HG03521 (cell line): ENCODE data around the gene FAM13A.
A peak's percentile ranks its signal among the peaks of the same experiment; 100 is the strongest.

Source experiments
- ATAC-seq: cut with Tn5 transposase; IDR thresholded peaks from one replicate; pipeline ENCODE4 v1.9.1; 2021; ENCODE audit warnings: mild to moderate bottlenecking, moderate library complexity; ENCODE audit not compliant: unreplicated experiment

The FAM13A gene

DNA sequence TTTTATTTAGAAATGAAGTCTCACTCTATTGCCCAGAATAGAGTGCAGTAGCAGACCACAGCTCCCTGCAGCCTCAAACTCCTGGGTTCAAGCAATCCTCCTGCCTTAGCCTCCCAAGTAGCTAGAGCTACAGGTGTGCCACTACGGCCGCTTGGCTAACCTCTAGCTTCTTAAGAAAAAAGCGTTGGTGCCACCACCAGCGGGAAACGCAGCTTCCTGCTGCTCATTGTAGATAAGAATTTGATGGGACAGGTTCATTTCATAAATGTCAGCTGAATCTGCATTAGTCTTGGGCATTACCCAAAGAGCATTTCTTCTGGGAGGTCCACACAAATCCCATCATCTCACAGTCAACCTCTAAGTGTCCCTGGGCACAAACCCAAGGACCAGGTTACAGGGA is 326.2 kb downstream of the FAM13A start:
- ATAC-seq, result no peak

- no peak for ATAC-seq
Measured at GRCh38 chr4:88729146-88729760, 327.7 kb downstream of the FAM13A start.

- no peak for ATAC-seq
Measured at GRCh38 chr4:88728146-88728545, 328.8 kb downstream of the FAM13A start.

- no peak for ATAC-seq
Measured at GRCh38 chr4:88725986-88726385, 331.0 kb downstream of the FAM13A start.

DNA sequence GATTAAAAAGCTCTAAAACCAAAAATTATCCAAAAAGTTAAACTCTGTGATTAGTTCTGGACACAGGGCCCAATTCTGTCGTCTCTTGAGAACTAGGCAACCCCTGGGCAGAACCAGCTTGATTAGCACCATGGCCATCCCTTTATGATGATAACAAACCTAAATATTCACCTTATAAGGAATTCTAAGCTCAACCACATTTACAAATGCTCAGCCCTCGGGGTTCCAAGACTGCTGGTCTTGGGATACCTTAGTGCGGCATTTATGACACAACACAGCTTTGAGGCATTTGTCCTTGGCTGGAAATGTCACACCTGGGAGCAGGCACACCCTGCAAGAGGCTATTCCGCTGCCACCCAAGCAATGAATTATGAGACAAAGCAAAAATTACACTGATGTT is 331.8 kb downstream of the FAM13A start:
- ATAC-seq, result no peak

- ATAC-seq, result no peak
Measured at GRCh38 chr4:88724406-88724805, 332.6 kb downstream of the FAM13A start.

DNA sequence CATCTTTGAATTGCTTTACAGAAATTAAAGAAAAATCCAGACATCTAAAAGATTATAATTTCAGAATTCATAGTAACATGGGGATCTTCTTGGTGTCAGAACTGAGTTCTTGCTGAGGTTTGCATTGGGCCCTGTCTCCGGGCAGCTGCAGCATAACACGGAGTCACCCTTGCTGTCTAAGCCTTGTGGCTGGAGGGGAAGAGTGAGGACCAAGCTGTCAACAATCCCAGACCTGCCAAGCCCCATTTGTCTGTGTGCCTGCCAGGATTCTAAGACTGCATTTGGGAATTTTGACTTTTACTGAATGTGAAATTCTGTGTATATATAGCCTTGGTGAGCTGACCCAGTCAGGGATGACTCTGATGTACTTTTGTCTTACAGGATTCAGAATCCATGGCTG is 334.2 kb downstream of the FAM13A start:
- no peak for ATAC-seq

DNA sequence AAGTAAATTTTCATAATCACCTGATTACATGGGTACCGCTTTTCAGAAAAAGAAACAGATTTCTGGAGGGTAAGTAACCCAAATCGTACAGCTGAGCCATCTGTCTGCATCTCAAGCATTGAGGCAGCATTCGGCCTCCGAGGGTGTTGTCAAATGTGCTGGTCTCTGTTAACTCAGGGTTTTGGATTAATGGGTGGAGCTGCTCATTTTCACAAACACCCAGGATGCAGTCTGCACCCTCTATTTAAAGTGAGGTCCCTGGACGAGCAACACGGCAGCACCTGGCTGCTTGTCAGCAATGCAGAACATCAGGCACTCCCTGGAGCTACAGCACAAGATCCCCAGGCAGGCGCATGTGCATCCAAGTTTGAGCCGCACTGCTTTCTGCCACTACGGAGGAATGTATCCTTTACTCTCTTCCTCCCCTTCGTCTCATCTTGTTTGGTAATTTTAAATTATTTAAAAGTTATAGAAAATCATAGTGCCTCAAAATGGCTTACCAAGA is 334.7 kb downstream of the FAM13A start:
- no peak for ATAC-seq

DNA sequence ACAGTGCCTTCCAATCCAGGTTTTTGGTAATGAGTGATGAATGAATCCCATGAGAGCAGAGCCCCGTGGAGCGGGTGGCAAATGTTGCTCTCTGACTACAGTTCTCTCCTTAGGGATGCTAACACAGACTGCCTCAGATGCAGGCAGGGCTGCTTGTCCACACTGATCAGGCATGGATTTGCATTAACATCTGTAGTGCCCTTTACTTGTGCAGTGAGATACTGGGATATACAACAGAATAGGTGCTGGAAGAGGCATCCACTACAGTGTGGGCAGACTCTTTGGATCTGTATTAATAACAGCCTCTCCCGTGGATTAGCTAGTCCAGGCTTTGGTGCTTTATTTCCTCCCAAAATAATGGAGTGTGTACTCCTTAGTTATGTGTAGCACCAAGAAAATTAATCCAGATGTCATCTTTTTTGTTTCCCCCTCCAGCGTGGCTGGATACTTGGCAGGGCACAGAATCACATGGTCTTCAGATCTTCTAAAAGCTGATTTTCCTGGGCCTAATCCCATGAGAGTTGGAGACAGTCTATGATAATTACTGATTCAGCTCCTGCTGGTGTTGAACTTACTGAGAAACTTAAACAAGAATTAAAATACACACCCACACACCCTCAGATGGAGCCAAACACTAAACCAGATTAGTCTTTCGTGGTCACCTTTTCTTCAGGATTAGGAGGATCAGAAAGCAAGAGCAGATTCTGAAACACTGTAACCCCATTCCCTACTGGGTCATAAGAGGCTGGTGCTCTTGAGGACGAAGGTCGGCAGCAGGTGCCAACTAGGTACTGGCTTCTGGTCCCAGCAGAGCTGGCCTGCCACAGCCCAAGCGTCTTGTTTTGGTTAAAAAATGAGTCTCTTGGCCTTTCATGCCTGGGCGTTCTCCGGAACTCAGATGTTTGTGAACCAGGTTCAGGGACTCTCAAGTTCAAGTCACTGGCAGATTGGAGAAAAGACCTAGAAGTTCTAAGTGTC is 336.2 kb downstream of the FAM13A start:
- no peak for ATAC-seq

DNA sequence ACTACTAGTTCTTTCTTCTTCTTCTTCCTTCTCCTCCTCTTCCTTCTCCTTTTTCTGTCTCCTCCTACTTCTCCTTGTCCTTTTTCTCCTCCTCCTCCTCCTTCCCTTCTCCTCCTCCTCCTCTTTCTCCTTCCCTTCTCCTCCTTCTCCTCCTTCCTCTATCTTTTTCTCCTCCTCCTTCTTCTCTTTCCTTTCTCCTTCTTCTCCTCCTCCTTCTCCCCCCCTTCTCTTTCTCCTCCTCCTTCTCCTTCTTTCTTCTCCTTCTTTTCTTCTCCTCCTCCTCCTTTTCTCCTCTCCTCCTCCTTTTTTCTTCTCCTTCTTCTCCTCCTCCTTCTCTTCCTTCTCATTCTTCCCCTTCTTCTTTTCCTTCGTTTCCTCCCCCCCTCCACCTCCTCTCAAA is 337.6 kb downstream of the FAM13A start:
- no peak for ATAC-seq

GRCh38 chr4:88718098-88718497 is 338.9 kb downstream of the FAM13A start:
- ATAC-seq, result no peak

DNA sequence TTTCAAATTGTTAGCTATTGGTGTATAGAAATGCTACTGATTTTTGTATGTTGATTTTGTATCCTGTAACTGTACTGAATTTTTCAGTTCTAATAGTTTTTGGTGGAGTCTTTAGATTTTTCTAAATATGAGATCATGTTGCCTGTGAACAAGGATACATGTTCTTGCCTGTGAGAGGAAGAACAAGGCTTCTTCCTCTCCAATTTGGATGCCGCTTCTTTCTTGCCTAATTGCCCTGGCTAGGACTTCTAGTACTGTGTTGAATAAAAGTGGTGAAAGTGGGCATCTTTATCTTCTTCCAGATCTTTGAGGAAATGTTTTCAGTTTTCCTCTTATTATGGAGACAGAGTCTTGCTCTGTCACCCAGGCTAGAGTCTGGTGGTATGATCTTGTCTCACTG is 343.2 kb downstream of the FAM13A start:
- no peak for ATAC-seq

DNA sequence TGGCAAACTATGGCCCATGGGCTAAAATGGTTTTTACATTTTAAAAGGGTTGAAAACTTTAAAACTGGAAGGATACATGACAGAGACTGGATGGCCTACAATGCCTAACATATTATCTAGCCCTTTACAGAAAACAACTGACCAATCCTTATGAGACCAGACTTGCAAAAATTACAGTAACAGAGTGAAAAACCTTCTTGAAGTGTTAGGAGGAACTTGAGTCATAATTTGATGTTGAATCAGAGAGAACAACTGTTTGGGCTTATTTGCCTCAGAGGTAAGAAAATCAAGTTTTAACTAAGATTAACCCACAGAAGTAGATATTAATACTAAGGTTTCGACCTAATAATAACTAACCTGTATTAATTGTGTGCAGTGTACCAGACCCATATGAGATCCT is 347.0 kb downstream of the FAM13A start:
- no peak for ATAC-seq

DNA sequence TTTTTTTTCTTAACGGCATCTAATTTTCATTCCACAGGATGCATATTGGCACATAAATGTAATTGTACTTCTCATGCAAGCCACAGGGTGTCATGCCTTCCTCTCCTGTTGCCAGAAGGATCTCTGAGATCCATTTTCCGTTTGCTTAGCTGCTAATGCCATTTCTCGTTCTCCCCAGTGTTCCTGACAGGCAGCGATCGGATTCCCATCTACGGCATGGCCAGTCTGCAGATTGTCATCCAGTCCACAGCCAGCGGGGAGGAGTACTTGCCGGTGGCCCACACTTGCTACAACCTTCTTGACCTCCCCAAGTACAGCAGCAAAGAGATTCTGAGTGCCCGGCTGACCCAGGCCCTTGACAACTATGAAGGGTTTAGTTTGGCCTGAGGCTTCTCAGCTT is 350.4 kb downstream of the FAM13A start:
- ATAC-seq, result no peak

GRCh38 chr4:88705805-88706492 is 351.0 kb downstream of the FAM13A start:
- no peak for ATAC-seq

- ATAC-seq, result no peak
Measured at GRCh38 chr4:88705223-88705622, 351.8 kb downstream of the FAM13A start.

- ATAC-seq, result no peak
Measured at GRCh38 chr4:88702782-88703181, 354.2 kb downstream of the FAM13A start.

- ATAC-seq, result no peak
Measured at GRCh38 chr4:88698519-88698918, 358.5 kb downstream of the FAM13A start.

GRCh38 chr4:88697588-88698329 is 359.2 kb downstream of the FAM13A start, which contains the start of gene NAP1L5:
NAP1L5 (minus strand) TSS chr4:88697829; CDS start chr4:88697754, 75 bp downstream.
- ATAC-seq, result peak; percentile 96

DNA sequence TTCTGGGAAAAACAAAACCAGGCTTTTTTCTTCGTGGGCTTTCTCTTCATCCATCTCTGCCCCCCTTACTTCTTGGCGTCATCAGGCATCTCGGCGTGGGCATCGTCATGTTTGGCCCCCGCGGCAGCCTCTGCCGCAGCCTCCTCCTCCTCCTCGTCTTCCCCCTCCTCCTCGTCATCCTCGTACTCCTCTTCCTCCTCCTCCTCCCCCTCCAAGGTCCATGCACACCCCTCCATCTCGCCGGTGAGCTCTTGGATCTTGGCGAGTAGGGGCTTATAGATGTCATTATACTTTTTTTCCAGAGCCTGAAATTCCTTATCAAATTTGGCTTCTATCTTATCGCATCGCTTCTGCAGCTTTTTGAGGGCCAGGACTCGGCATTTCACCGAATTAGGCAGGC is 359.8 kb downstream of the FAM13A start:
- no peak for ATAC-seq

- no peak for ATAC-seq
Measured at GRCh38 chr4:88696630-88697029, 360.4 kb downstream of the FAM13A start.
